NT2/D1 (cell line): ENCODE data around the gene LRRC59.

Experiments used
- YY1 ChIP-seq: IDR thresholded peaks from 2 replicates; pipeline ENCODE4 v1.6.1; 2011; ENCODE audit not compliant: insufficient read length, insufficient read depth
- ZNF274 ChIP-seq: IDR thresholded peaks from 2 replicates; pipeline ENCODE4 v1.6.1; 2011; ENCODE audit warnings: mild to moderate bottlenecking, low read depth, low read length

- TF ChIP-seq YY1 (no peak), ZNF274 (no peak)
Measured at GRCh38 chr17:50444841-50445715, 47.8 kb upstream of the LRRC59 start.
